ENCODE data around the gene DSCAM. TPM values are rescaled to one million over a fixed set of nuclear protein-coding genes. Genes with fewer than 3 reads are reported as not detected.

Gene DSCAM
- total RNA-seq, 1 experiment from 2014 or later = not detected

- no peak for TF ChIP-seq ZBTB33 (IDR thresholded peaks at IDR 0.05; ENCODE audit: extremely low read depth, insufficient replicate concordance, low read length)
- TF ChIP-seq SP1 (IDR thresholded peaks at IDR 0.05; ENCODE audit: low read depth) = no peak
- TF ChIP-seq CEBPB (IDR thresholded peaks at IDR 0.05; ENCODE audit: low read depth) = no peak
- no peak for TF ChIP-seq SIN3A (IDR thresholded peaks at IDR 0.05; ENCODE audit: low read depth)
- no peak for TF ChIP-seq EZH2 (IDR thresholded peaks at IDR 0.05)
- no peak for TF ChIP-seq ZFX (IDR thresholded peaks at IDR 0.05)
- no peak for TF ChIP-seq RAD21 (IDR thresholded peaks at IDR 0.05; ENCODE audit: low read depth)
Observed at GRCh38 chr21:40257342-40257741, 589.6 kb downstream of the DSCAM start (continued).

GRCh38 chr21:40255518-40256444 lies 591.2 kb downstream of the DSCAM start:
- Histone ChIP-seq H3K36me3 (ENCODE audit: control insufficient read depth in 1 of 2, insufficient read depth in 2 of 2, low read length in 2 of 2) (no peaks in the 10 kb centered on the region), H3K9me3 (ENCODE audit: control insufficient read depth in 1 of 2, insufficient read depth in 1 of 2, low read depth in 1 of 2, low read length in 2 of 2) (peaks cover 24 to 57% of the 10 kb centered on the region in 2 experiments; a peak in 2 of 4 replicates), H3K4me2 (ENCODE audit: low read length) (no peak overlapping the region), H3K27ac (ENCODE audit: low read depth, low read length) (no peak overlapping the region), H2AFZ (ENCODE audit: low read depth, low read length, poor library complexity, severe bottlenecking) (no peak overlapping the region), H4K20me1 (ENCODE audit: insufficient read depth) (no peaks in the 10 kb centered on the region), H3K79me2 (ENCODE audit: insufficient read depth, low read length) (no peaks in the 10 kb centered on the region), H3K9me2 (ENCODE audit: insufficient read depth) (no peaks in the 10 kb centered on the region), H3K9ac (ENCODE audit: low read length) (no peak overlapping the region), H3K27me3 (ENCODE audit: insufficient read depth, low read length) (no peaks in the 10 kb centered on the region), H3K4me3 (replicated peaks in 1 of 2; ENCODE audit: low read depth in 1 of 2, low read length in 2 of 2) (no peak overlapping the region), H3K4me1 (ENCODE audit: control insufficient read depth in 1 of 2, insufficient read depth in 2 of 2, low read length in 2 of 2) (no peaks in the 10 kb centered on the region)
- CTCF ChIA-PET = no interaction called here
- BruUV-seq (replicated peaks) = no TSS peak
- POLR2A ChIA-PET = no interaction called here
- no peak for TF ChIP-seq RAD21 (IDR thresholded peaks at IDR 0.05; ENCODE audit: low read depth)
- TF ChIP-seq POLR2AphosphoS5 (IDR thresholded peaks at IDR 0.05; ENCODE audit: low read depth, low read length) = no peak
- no peak for TF ChIP-seq ZFX (IDR thresholded peaks at IDR 0.05)
- TF ChIP-seq TCF7L2 (IDR thresholded peaks at IDR 0.05; ENCODE audit: borderline replicate concordance, extremely low read depth, insufficient read depth, insufficient read length) = no peak
- TF ChIP-seq ATF3 (IDR thresholded peaks at IDR 0.05) = no peak
- TF ChIP-seq CEBPB (IDR thresholded peaks at IDR 0.05; ENCODE audit: low read depth) = no peak
- no peak for TF ChIP-seq ELF1 (IDR thresholded peaks at IDR 0.05; ENCODE audit: borderline replicate concordance, low read depth)
- no peak for TF ChIP-seq EZH2phosphoT487 (IDR thresholded peaks at IDR 0.05; ENCODE audit: borderline replicate concordance)
- TF ChIP-seq JUND (IDR thresholded peaks at IDR 0.05) = no peak
- TF ChIP-seq ZNF274 (IDR thresholded peaks at IDR 0.05; ENCODE audit: low read depth, low read length) = no peak
- no peak for TF ChIP-seq REST (IDR thresholded peaks at IDR 0.05; ENCODE audit: low read depth)
- no peak for DNase-seq (ENCODE audit: low read depth, low spot score)
- intact Hi-C loops (cut with micrococcal nuclease) = no loop called here
- RAD21 ChIA-PET (ENCODE audit: low non-redundant PET in 1 of 2, low total read pairs in 2 of 2, uncharacterized antibody in 2 of 2, unreplicated experiment in 2 of 2) = no interaction called here
- ATAC-seq = no peak

All from HCT116 (cell line).